A549 (cell line): ENCODE data around the gene CHTF18. TPM values are rescaled to one million over a fixed set of nuclear protein-coding genes. Genes with fewer than 3 reads are reported as not detected.

Experiments used
- ATAC-seq, 2 experiments: fragments of 200-7000 bp in 1 of 2; fragments of >200 bp in 1 of 2; cut with Nextera tagmentation in 1 of 2; cut with Tn5 transposase in 1 of 2; 3 replicates each; pipeline versions ENCODE4 v1.8.0 to v1.9.1; 2018 to 2020; ENCODE audit warnings: mild to moderate bottlenecking in 1 of 2, moderate library complexity in 1 of 2
- CTCF ChIA-PET: fragments of 300-600 bp; sonication (Branson Sonifier 250); formaldehyde crosslinking; extraction: SDS; loops from one replicate; lab custom pipeline; 2021; ENCODE audit warnings: antibody characterized with exemption, inconsistent platforms; lab: Yijun Ruan, JAX
- POLR2A ChIA-PET: fragments of 350-600 bp; formaldehyde crosslinking; extraction: SDS; loops from one replicate; lab custom pipeline; 2021; ENCODE audit warnings: antibody characterized with exemption, inconsistent platforms; lab: Yijun Ruan, JAX
- DNase-seq, 2 experiments: peaks; one replicate each; pipeline versions ENCODE4 v3.0.0 to v3.0.0-alpha.2; 2011 to 2016; ENCODE audit warnings: low read depth in 1 of 2, low spot score in 1 of 2
- FAIRE-seq: peaks from 2 replicates; lab custom pipeline; 2011; peaks lifted over from hg19 to GRCh38; lab: Jason Lieb, UNC
- H3K27ac ChIP-seq, 2 experiments: fragments of >200 bp; sonication (Bioruptor Twin); formaldehyde crosslinking; 3 replicates each; pipeline ENCODE4 v1.5.1; 2016 to 2017
- H3K4me1 ChIP-seq: fragments of >200 bp; sonication (Bioruptor Twin); formaldehyde crosslinking; 3 replicates; pipeline ENCODE4 v1.6.1; 2016
- H3K4me2 ChIP-seq: fragments of >200 bp; sonication (Bioruptor Twin); formaldehyde crosslinking; 3 replicates; pipeline ENCODE4 v1.6.1; 2016
- H3K4me3 ChIP-seq: fragments of >200 bp; sonication (Bioruptor Twin); formaldehyde crosslinking; 3 replicates; pipeline ENCODE4 v1.5.1; 2016
- H3K9me3 ChIP-seq: fragments of >200 bp; sonication (Bioruptor Twin); formaldehyde crosslinking; 3 replicates; pipeline ENCODE4 v1.6.1; 2016
- CBX2 ChIP-seq: fragments of 200-600 bp; sonication (generic); IDR thresholded peaks from 2 replicates; pipeline ENCODE4 v1.6.1; 2016; ENCODE audit warnings: low read depth, mild to moderate bottlenecking, borderline replicate concordance
- CBX8 ChIP-seq: fragments of 200-600 bp; sonication (generic); IDR thresholded peaks from 2 replicates; pipeline ENCODE4 v1.6.1; 2016
- CEBPB ChIP-seq, 2 experiments: fragments of >200 bp in 1 of 2; sonication (Bioruptor Twin) in 1 of 2; formaldehyde crosslinking in 1 of 2; IDR thresholded peaks; 2 replicates each; pipeline ENCODE4 v1.6.1; 2012 to 2016
- CHD4 ChIP-seq: fragments of 200-600 bp; sonication (generic); IDR thresholded peaks from 2 replicates; pipeline ENCODE4 v1.6.1; 2016; ENCODE audit warnings: antibody characterized with exemption, mild to moderate bottlenecking, borderline replicate concordance
- EHF ChIP-seq: fragments of 250-450 bp; sonication (Bioruptor Pico); IDR thresholded peaks from 2 replicates; pipeline ENCODE4 v1.5.0; 2020; ENCODE audit warnings: mild to moderate bottlenecking
- ESRRA ChIP-seq: fragments of 150-350 bp; IDR thresholded peaks from 2 replicates; pipeline ENCODE4 v1.6.1; 2014; ENCODE audit warnings: mild to moderate bottlenecking, low read length, borderline replicate concordance
- FOSB ChIP-seq: fragments of 250-450 bp; sonication (Bioruptor Pico); IDR thresholded peaks from 2 replicates; pipeline ENCODE4 v1.5.0; 2020; ENCODE audit warnings: mild to moderate bottlenecking, moderate library complexity
- HEYL ChIP-seq: fragments of 250-450 bp; sonication (Bioruptor Pico); IDR thresholded peaks from 2 replicates; pipeline ENCODE4 v1.8.0; 2021; ENCODE audit warnings: mild to moderate bottlenecking, moderate library complexity
- HOXA7 ChIP-seq: fragments of 250-450 bp; sonication (Bioruptor Pico); IDR thresholded peaks from 2 replicates; pipeline ENCODE4 v1.5.0; 2020; ENCODE audit warnings: mild to moderate bottlenecking, moderate library complexity
- HOXB13 ChIP-seq: fragments of 250-450 bp; sonication (Bioruptor Pico); IDR thresholded peaks from 2 replicates; pipeline ENCODE4 v1.5.0; 2020; ENCODE audit warnings: low read depth, mild to moderate bottlenecking, moderate library complexity
- JUN ChIP-seq, 2 experiments: fragments of >200 bp; sonication (Bioruptor Twin); formaldehyde crosslinking; IDR thresholded peaks; 2 replicates in 1 of 2; 3 replicates in 1 of 2; pipeline ENCODE4 v1.6.1; 2016 to 2017
- KDM5A ChIP-seq: fragments of 200-600 bp; sonication (generic); IDR thresholded peaks from 2 replicates; pipeline ENCODE4 v1.6.1; 2016; ENCODE audit warnings: antibody characterized with exemption, mild to moderate bottlenecking
- MAZ ChIP-seq: fragments of 150-350 bp; IDR thresholded peaks from 2 replicates; pipeline ENCODE4 v1.6.1; 2014; ENCODE audit warnings: antibody characterized with exemption, low read depth, low read length, borderline replicate concordance
- MYC ChIP-seq: IDR thresholded peaks from 2 replicates; pipeline ENCODE4 v1.6.1; 2012; ENCODE audit warnings: mild to moderate bottlenecking, inconsistent platforms, low read length, improper control_type of control experiment, borderline replicate concordance
- NFE2L2 ChIP-seq: fragments of 150-350 bp; conservative IDR thresholded peaks from 2 replicates; pipeline ENCODE4 v1.6.1; 2014; ENCODE audit warnings: low read length
- NPAS2 ChIP-seq: fragments of 250-450 bp; sonication (Bioruptor Pico); IDR thresholded peaks from 2 replicates; pipeline ENCODE4 v1.8.0; 2022; ENCODE audit warnings: mild to moderate bottlenecking, moderate library complexity, borderline replicate concordance
- PHF8 ChIP-seq: fragments of 200-600 bp; sonication (generic); IDR thresholded peaks from 2 replicates; pipeline ENCODE4 v1.6.1; 2016; ENCODE audit warnings: low read depth, mild to moderate bottlenecking, antibody characterized with exemption, moderate library complexity, borderline replicate concordance
- POLR2A ChIP-seq: IDR thresholded peaks from 2 replicates; pipeline ENCODE4 v1.6.1; 2012; ENCODE audit warnings: mild to moderate bottlenecking, low read length
- POLR2AphosphoS2 ChIP-seq: conservative IDR thresholded peaks from 2 replicates; pipeline ENCODE4 v1.6.1; 2012; ENCODE audit warnings: low read length, improper control_type of control experiment, inconsistent platforms
- RARB ChIP-seq: fragments of 250-450 bp; sonication (Bioruptor Pico); IDR thresholded peaks from 2 replicates; pipeline ENCODE4 v1.8.0; 2021; ENCODE audit warnings: mild to moderate bottlenecking, moderate library complexity
- RFX5 ChIP-seq: fragments of 450-650 bp; IDR thresholded peaks from 2 replicates; pipeline ENCODE4 v1.7.1; 2014; ENCODE audit warnings: antibody characterized with exemption, mild to moderate bottlenecking, moderate library complexity
- RNF2 ChIP-seq: fragments of 200-600 bp; sonication (generic); IDR thresholded peaks from 2 replicates; pipeline ENCODE4 v1.6.1; 2016; ENCODE audit warnings: low read depth, mild to moderate bottlenecking, antibody characterized with exemption, moderate library complexity, borderline replicate concordance
- SMC3 ChIP-seq: fragments of >200 bp; sonication (Bioruptor Twin); formaldehyde crosslinking; IDR thresholded peaks from 3 replicates; pipeline ENCODE4 v1.6.1; 2018; ENCODE audit warnings: inconsistent platforms
- TFCP2L1 ChIP-seq: fragments of 250-450 bp; sonication (Bioruptor Pico); IDR thresholded peaks from 2 replicates; pipeline ENCODE4 v1.5.0; 2021; ENCODE audit warnings: mild to moderate bottlenecking
- ZFP36 ChIP-seq: fragments of 450-650 bp; IDR thresholded peaks from 2 replicates; pipeline ENCODE4 v1.6.1; 2014; ENCODE audit warnings: borderline replicate concordance; ENCODE audit not compliant: partially characterized antibody
- ZNF302 ChIP-seq: fragments of 250-450 bp; sonication (Bioruptor Pico); IDR thresholded peaks from 2 replicates; pipeline ENCODE4 v1.9.0; 2021; ENCODE audit warnings: inconsistent platforms, mild to moderate bottlenecking, moderate library complexity
- ZSCAN20 ChIP-seq: fragments of 250-450 bp; sonication (Bioruptor Pico); IDR thresholded peaks from 2 replicates; pipeline ENCODE4 v1.8.0; 2022; ENCODE audit warnings: mild to moderate bottlenecking, moderate library complexity
- WGBS: methylation state at CpG from one replicate; pipeline ENCODE4 v1.1.6; 2017; ENCODE audit errors: missing lambda C conversion rate; 5-methylcytosine and 5-hydroxymethylcytosine counted together
- polyA plus RNA-seq, 4 experiments: library from polyadenylated mRNA; depleted of rRNA in 3 of 4; stranded (reverse); fragments of >200 nt; fragmentation: RNase III in 1 of 4; extraction: RNeasy Plus Mini Kit Qiagen cat#74134 plus additional on column Dnase treatment in 1 of 4; gene quantifications; 2 replicates in 3 of 4; 3 replicates in 1 of 4; pipeline ENCODE4 v1.2.3, GENCODE V29; 2011 to 2017
- TF ChIP-seq, protein P1 (sequence below): fragments of 250-450 bp; sonication (Bioruptor Pico); IDR thresholded peaks from 2 replicates; pipeline ENCODE4 v1.5.0; 2020; ENCODE audit warnings: low read depth, mild to moderate bottlenecking, moderate library complexity
- TF ChIP-seq, protein P2 (sequence below): IDR thresholded peaks from 2 replicates; pipeline ENCODE4 v1.6.1; 2012

Gene CHTF18
- polyA plus RNA-seq, 2 of the 4 experiments (the other 2 are of a cell fraction), result 4.8 to 36.7 TPM

DNA sequence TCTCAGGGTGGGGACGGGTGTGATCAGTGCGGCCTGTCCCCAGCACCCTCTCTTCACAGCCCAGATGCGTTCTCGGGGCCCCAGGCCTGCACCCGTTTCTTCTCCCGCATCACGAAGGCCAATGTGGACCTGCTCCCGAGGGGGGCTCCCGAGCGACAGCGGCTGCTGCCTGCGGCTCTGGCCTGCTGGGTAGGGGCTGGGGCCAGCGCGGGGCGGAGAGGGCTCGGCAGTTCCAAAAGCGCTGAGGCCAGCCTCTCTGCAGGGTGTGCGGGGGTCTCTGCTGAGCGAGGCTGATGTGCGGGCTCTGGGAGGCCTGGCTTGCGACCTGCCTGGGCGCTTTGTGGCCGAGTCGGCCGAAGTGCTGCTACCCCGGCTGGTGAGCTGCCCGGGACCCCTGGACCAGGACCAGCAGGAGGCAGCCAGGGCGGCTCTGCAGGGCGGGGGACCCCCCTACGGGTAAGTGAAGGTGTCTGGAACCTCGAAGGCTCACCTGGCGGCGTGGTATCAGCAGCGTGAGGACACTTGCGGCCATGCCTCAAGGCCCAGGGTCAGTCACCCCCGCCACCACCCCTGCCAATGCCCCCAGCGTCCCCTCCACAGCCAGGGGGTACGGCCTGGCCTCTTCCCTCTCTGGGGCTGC lies 23.5 kb upstream of the CHTF18 start:
- Histone ChIP-seq H3K27ac (no peak overlapping the region), H3K4me2 (no peak overlapping the region), H3K4me3 (no peak overlapping the region), H3K9me3 (no peaks in the 10 kb centered on the region), H3K4me1 (peaks cover 41% of the 10 kb centered on the region)
- no peak for TF ChIP-seq MAZ
- TF ChIP-seq TFCP2L1, result no peak
- no peak for TF ChIP-seq JUN (IDR thresholded peaks at IDR 0.05)
- no peak for TF ChIP-seq HOXB13
- TF ChIP-seq HEYL (CRISPR knock-in tag), result no peak
- no peak for TF ChIP-seq PHF8
- no peak for TF ChIP-seq ZSCAN20 (CRISPR knock-in tag)
- TF ChIP-seq POLR2AphosphoS2, result no peak
- no peak for TF ChIP-seq ZNF302 (CRISPR knock-in tag)
- TF ChIP-seq RFX5, result no peak
- no peak for TF ChIP-seq CBX2
- no peak for TF ChIP-seq NPAS2 (CRISPR knock-in tag)
- TF ChIP-seq RARB, result no peak
- TF ChIP-seq ESRRA, result no peak
- no peak for TF ChIP-seq CBX8
- no peak for TF ChIP-seq POLR2A
- TF ChIP-seq ZFP36, result no peak
- no peak for TF ChIP-seq RNF2
- ChIA-PET POLR2A (no interaction called here), CTCF (interaction anchor here (0.8 to 15.8 kb wide), 3 partner anchors 8 to 53 kb away, joined by 4 to 105 read pairs (median 4); partner anchors contain the start of genes CHTF18 and RPUSD1)
- FAIRE-seq (no peak), DNase-seq (no peak), ATAC-seq (no peak)
- 90% methylated on average over 9 of the region's 38 CpGs for WGBS

DNA sequence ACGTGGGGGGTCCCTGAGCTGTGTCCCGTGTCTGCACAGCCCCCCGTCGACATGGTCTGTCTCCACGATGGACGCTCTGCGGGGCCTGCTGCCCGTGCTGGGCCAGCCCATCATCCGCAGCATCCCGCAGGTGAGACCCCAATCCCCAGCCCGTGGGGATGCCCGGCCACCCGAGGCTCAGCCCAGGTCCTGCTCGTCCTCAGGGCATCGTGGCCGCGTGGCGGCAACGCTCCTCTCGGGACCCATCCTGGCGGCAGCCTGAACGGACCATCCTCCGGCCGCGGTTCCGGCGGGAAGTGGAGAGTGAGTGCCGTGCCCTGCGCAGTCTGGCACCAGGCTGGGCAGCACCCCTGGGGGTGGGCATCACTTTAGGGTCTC lies 22.9 kb upstream of the CHTF18 start:
- ChIA-PET POLR2A (no interaction called here), CTCF (interaction anchor here (1.7 to 15.8 kb wide), 3 partner anchors 21 to 53 kb away, joined by 4 to 105 read pairs (median 5); partner anchors contain the start of genes CHTF18, CIAO3 and RPUSD1)
- 87% methylated on average over 22 of the region's 29 CpGs for WGBS
- no peak overlapping the region for H3K4me3 ChIP-seq
- H3K4me1 ChIP-seq, result peaks cover 36% of the 10 kb centered on the region
- H3K4me2 ChIP-seq, result no peak overlapping the region
- TF ChIP-seq NPAS2 (CRISPR knock-in tag) (no peak), HEYL (CRISPR knock-in tag) (no peak), CEBPB (IDR thresholded peaks at IDR 0.05) (no peak), EHF (no peak), CHD4 (no peak), HOXA7 (CRISPR knock-in tag) (no peak), SMC3 (no peak), MAZ (no peak), NFE2L2 (no peak), KDM5A (no peak), MYC (no peak), ZFP36 (no peak), FOSB (CRISPR knock-in tag) (no peak), CBX8 (no peak)
- TF ChIP-seq, protein P1, sequence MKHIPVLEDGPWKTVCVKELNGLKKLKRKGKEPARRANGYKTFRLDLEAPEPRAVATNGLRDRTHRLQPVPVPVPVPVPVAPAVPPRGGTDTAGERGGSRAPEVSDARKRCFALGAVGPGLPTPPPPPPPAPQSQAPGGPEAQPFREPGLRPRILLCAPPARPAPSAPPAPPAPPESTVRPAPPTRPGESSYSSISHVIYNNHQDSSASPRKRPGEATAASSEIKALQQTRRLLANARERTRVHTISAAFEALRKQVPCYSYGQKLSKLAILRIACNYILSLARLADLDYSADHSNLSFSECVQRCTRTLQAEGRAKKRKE (CRISPR knock-in tag), result no peak
- TF ChIP-seq, protein P2, sequence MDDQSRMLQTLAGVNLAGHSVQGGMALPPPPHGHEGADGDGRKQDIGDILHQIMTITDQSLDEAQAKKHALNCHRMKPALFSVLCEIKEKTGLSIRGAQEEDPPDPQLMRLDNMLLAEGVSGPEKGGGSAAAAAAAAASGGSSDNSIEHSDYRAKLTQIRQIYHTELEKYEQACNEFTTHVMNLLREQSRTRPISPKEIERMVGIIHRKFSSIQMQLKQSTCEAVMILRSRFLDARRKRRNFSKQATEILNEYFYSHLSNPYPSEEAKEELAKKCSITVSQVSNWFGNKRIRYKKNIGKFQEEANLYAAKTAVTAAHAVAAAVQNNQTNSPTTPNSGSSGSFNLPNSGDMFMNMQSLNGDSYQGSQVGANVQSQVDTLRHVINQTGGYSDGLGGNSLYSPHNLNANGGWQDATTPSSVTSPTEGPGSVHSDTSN, result no peak
- H3K9me3 ChIP-seq, result no peaks in the 10 kb centered on the region
- DNase-seq (no peak), ATAC-seq (no peak), FAIRE-seq (no peak)
- no peak overlapping the region for H3K27ac ChIP-seq
